Measurements from ENCODE around the gene TMEM215. TPM values are rescaled to one million over a fixed set of nuclear protein-coding genes. Genes with fewer than 3 reads are reported as not detected.
A peak's percentile ranks its signal among the peaks of the same experiment; 100 is the strongest.

The TMEM215 gene, protein sequence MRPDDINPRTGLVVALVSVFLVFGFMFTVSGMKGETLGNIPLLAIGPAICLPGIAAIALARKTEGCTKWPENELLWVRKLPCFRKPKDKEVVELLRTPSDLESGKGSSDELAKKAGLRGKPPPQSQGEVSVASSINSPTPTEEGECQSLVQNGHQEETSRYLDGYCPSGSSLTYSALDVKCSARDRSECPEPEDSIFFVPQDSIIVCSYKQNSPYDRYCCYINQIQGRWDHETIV
- total RNA-seq, result not detected

GRCh38 chr9:32783168-32783891 lies at the start of gene TMEM215:
Gene TMEM215, plus strand, starts transcription at chr9:32783540. Its CDS starts 644 bp downstream, at chr9:32784184.
- Histone ChIP-seq H3K4me3 (no peak within 1 kb of the TSS), H3K4me1 (peaks cover 10% of the 10 kb centered on the region), H3K36me3 (replicated peaks in 1 of 2; ENCODE audit: insufficient read depth in 1 of 2, low read depth in 2 of 2) (no peaks in the 10 kb centered on the region), H3K27me3 (no peaks in the 10 kb centered on the region), H3K9me3 (no peaks in the 10 kb centered on the region), H3K27ac (no peak within 1 kb of the TSS)
- ATAC-seq (no peak), DNase-seq (no peak)
- intact Hi-C loops (cut with DNase I), result no loop called here
- 1 to 2% methylated on average over 28 to 59 of the region's 59 CpGs for WGBS, 2 donors
- TF ChIP-seq POLR2A (IDR thresholded peaks at IDR 0.05) (no peak), CTCF (IDR thresholded peaks at IDR 0.05) (no peak)

- no peak for TF ChIP-seq POLR2A (IDR thresholded peaks at IDR 0.05)
- H3K9me3 ChIP-seq, result no peaks in the 10 kb centered on the region
- H3K36me3 ChIP-seq (replicated peaks in 1 of 2; ENCODE audit: insufficient read depth in 1 of 2, low read depth in 2 of 2), result no peaks in the 10 kb centered on the region
- H3K27ac ChIP-seq, result no peak overlapping the region
- ATAC-seq (no peak), DNase-seq (no peak)
- no peaks in the 10 kb centered on the region for H3K4me1 ChIP-seq
- intact Hi-C loops (cut with DNase I), result no loop called here
- WGBS, 2 donors, result 34 to 66% methylated on average over 3 of the region's 3 CpGs
- H3K27me3 ChIP-seq, result no peaks in the 10 kb centered on the region
- no peak overlapping the region for H3K4me3 ChIP-seq
These were observed 47.9 kb upstream of the TMEM215 start for GRCh38 chr9:32735476-32735875.

- WGBS, 2 donors, result 56 to 58% methylated on average over 1 of the region's 1 CpG
- no peak overlapping the region for H3K27ac ChIP-seq
- TF ChIP-seq POLR2A (IDR thresholded peaks at IDR 0.05), result no peak
- no peak for TF ChIP-seq CTCF (IDR thresholded peaks at IDR 0.05)
- ATAC-seq, result no peak
- intact Hi-C loops (cut with DNase I), result no loop called here
- H3K4me3 ChIP-seq, result no peak overlapping the region
- no peaks in the 10 kb centered on the region for H3K9me3 ChIP-seq
- no peaks in the 10 kb centered on the region for H3K27me3 ChIP-seq
- H3K36me3 ChIP-seq (replicated peaks in 1 of 2; ENCODE audit: insufficient read depth in 1 of 2, low read depth in 2 of 2), result no peaks in the 10 kb centered on the region
- H3K4me1 ChIP-seq, result no peaks in the 10 kb centered on the region
- no peak for DNase-seq
These were observed 46.0 kb upstream of the TMEM215 start for GRCh38 chr9:32737378-32737777.

DNA sequence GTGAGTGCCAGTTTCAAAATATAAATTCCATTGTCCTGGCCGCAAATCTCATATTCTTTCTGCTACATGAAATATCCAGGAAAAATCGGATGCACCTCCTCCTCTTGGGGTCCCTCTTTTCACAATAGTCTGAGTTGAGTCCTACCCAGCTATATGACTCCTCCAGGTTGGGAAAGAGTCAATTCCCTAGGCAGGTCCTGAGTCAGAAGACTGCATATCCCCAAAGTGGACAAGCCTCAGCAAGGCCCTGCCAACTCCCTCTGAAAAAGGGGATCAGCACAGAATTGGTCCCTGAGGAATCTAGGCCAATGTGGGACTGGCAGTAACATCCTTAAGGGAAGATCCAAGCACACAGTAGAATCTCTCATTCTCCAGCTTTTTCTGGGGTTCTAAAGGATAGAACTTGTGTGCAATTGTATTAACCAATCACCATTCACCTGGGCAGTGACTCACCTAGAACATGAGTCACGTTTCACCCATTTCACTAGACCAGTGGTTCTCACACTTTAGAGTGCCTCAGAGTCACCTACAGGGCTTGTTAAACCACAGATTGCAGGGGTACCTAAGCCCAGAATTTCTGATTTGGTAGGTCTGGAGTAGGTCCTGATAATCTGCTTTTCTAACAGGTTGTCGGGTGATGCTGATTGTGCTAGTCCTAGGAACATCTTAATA lies 44.7 kb upstream of the TMEM215 start:
- Histone ChIP-seq H3K9me3 (no peaks in the 10 kb centered on the region), H3K36me3 (replicated peaks in 1 of 2; ENCODE audit: insufficient read depth in 1 of 2, low read depth in 2 of 2) (no peaks in the 10 kb centered on the region), H3K4me3 (no peak overlapping the region), H3K4me1 (no peaks in the 10 kb centered on the region), H3K27ac (no peak overlapping the region), H3K27me3 (no peaks in the 10 kb centered on the region)
- no peak for TF ChIP-seq POLR2A (IDR thresholded peaks at IDR 0.05)
- no peak for TF ChIP-seq CTCF (IDR thresholded peaks at IDR 0.05)
- no peak for DNase-seq
- WGBS, 2 donors, result 68 to 75% methylated on average over 4 of the region's 4 CpGs
- intact Hi-C loops (cut with DNase I), result no loop called here
- no peak for ATAC-seq

DNA sequence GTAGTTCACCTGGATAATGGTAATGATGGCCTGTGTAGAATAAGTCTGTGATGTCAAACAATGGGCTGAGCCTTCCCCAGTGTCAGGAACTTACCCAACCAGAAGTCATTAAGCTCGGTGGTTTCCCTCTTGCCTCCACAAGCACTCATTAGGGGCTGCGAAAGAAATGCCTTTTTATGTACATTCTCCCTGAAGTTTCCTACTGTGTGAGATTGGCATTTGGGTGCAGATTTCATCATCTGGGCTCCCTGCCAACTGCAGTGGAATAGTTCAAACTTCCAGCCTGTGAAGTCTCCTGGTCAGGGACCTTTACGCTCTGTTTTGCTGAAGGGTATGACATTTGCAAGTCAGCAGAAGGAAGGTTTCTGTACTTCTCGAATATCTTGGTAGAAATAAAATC lies 41.6 kb upstream of the TMEM215 start:
- ATAC-seq, result no peak
- no peak for TF ChIP-seq CTCF (IDR thresholded peaks at IDR 0.05)
- no peak for TF ChIP-seq POLR2A (IDR thresholded peaks at IDR 0.05)
- DNase-seq, result peak in 1 of 4 donors; percentile 8
- intact Hi-C loops (cut with DNase I), result no loop called here
- Histone ChIP-seq H3K27ac (no peak overlapping the region), H3K9me3 (no peaks in the 10 kb centered on the region), H3K36me3 (replicated peaks in 1 of 2; ENCODE audit: insufficient read depth in 1 of 2, low read depth in 2 of 2) (no peaks in the 10 kb centered on the region), H3K4me1 (no peaks in the 10 kb centered on the region), H3K4me3 (no peak overlapping the region), H3K27me3 (no peaks in the 10 kb centered on the region)
- WGBS, 2 donors, result 31 to 39% methylated on average over 4 of the region's 4 CpGs
